WTC11 (cell line): ENCODE results near the gene INPP5F.

Source experiments
- ATF3 ChIP-seq: sonication (generic); formaldehyde crosslinking; conservative IDR thresholded peaks from 2 replicates; pipeline ENCODE4 v1.8.1; 2022; ENCODE audit warnings: mild to moderate bottlenecking, missing genetic modification reagents
- CTCF ChIP-seq: fragments of 200-600 bp; IDR thresholded peaks from 2 replicates; pipeline ENCODE4 v1.8.0; 2022; ENCODE audit warnings: antibody characterized with exemption
- ETV6 ChIP-seq: sonication (generic); formaldehyde crosslinking; IDR thresholded peaks from 2 replicates; pipeline ENCODE4 v1.8.1; 2022; ENCODE audit warnings: mild to moderate bottlenecking, missing genetic modification reagents
- FOXJ3 ChIP-seq: sonication (generic); formaldehyde crosslinking; IDR thresholded peaks from 2 replicates; pipeline ENCODE4 v1.9.0; 2021; ENCODE audit warnings: missing genetic modification reagents, mild to moderate bottlenecking, borderline replicate concordance
- IRF1 ChIP-seq: sonication (generic); formaldehyde crosslinking; IDR thresholded peaks from 2 replicates; pipeline ENCODE4 v1.8.0; 2023; ENCODE audit warnings: missing genetic modification reagents
- JUN ChIP-seq: sonication (generic); formaldehyde crosslinking; IDR thresholded peaks from 2 replicates; pipeline ENCODE4 v1.8.0; 2023; ENCODE audit warnings: mild to moderate bottlenecking, missing genetic modification reagents
- MYBL2 ChIP-seq: sonication (generic); formaldehyde crosslinking; IDR thresholded peaks from 2 replicates; pipeline ENCODE4 v1.8.1; 2023; ENCODE audit warnings: mild to moderate bottlenecking, moderate library complexity, missing genetic modification reagents
- NFE2L1 ChIP-seq: sonication (generic); formaldehyde crosslinking; IDR thresholded peaks from 2 replicates; pipeline ENCODE4 v1.8.1; 2023; ENCODE audit warnings: missing genetic modification reagents
- NFYB ChIP-seq: sonication (generic); formaldehyde crosslinking; conservative IDR thresholded peaks from 2 replicates; pipeline ENCODE4 v1.8.0; 2022; ENCODE audit warnings: low read depth, missing genetic modification reagents
- PRDM15 ChIP-seq: sonication (generic); formaldehyde crosslinking; IDR thresholded peaks from 2 replicates; pipeline ENCODE4 v1.8.0; 2022; ENCODE audit warnings: missing genetic modification reagents
- PREB ChIP-seq: sonication (generic); formaldehyde crosslinking; IDR thresholded peaks from 2 replicates; pipeline ENCODE4 v1.8.1; 2022; ENCODE audit warnings: mild to moderate bottlenecking, missing genetic modification reagents, moderate library complexity, borderline replicate concordance
- TCF7 ChIP-seq: sonication (generic); formaldehyde crosslinking; IDR thresholded peaks from 2 replicates; pipeline ENCODE4 v1.8.0; 2022; ENCODE audit warnings: mild to moderate bottlenecking, low read depth, missing genetic modification reagents, moderate library complexity
- ZNF232 ChIP-seq: sonication (generic); formaldehyde crosslinking; IDR thresholded peaks from 2 replicates; pipeline ENCODE4 v1.8.0; 2022; ENCODE audit warnings: mild to moderate bottlenecking, missing genetic modification reagents
- ZNF512 ChIP-seq: sonication (generic); formaldehyde crosslinking; IDR thresholded peaks from 2 replicates; pipeline ENCODE4 v1.8.1; 2022; ENCODE audit warnings: missing genetic modification reagents, borderline replicate concordance

- TF ChIP-seq CTCF (no peak), ZNF512 (CRISPR knock-in tag) (no peak), NFE2L1 (CRISPR knock-in tag) (no peak), ATF3 (CRISPR knock-in tag) (no peak), FOXJ3 (CRISPR knock-in tag) (no peak), JUN (CRISPR knock-in tag) (no peak), ZNF232 (CRISPR knock-in tag) (no peak), PREB (CRISPR knock-in tag) (no peak), PRDM15 (CRISPR knock-in tag) (no peak), TCF7 (no peak), ETV6 (CRISPR knock-in tag) (no peak), NFYB (CRISPR knock-in tag) (no peak), MYBL2 (CRISPR knock-in tag) (no peak), IRF1 (CRISPR knock-in tag) (no peak)
Observed at GRCh38 chr10:119748871-119749270, 23.0 kb downstream of the INPP5F start.
